AG10803 (cell line): ENCODE data around the gene TP73.

Source experiments
- DNase-seq: peaks from one replicate; pipeline ENCODE4 v3.0.0; 2010; ENCODE audit warnings: low read depth
- H3K4me3 ChIP-seq: 2 replicates; pipeline ENCODE4 v1.5.1; 2011; ENCODE audit warnings: mild to moderate bottlenecking, low read length, control low read depth
- TF ChIP-seq, protein P1 (sequence below): conservative IDR thresholded peaks from 2 replicates; pipeline ENCODE4 v1.5.1; 2011; ENCODE audit warnings: mild to moderate bottlenecking, low read length, control low read depth, inconsistent platforms

The TP73 gene

DNA sequence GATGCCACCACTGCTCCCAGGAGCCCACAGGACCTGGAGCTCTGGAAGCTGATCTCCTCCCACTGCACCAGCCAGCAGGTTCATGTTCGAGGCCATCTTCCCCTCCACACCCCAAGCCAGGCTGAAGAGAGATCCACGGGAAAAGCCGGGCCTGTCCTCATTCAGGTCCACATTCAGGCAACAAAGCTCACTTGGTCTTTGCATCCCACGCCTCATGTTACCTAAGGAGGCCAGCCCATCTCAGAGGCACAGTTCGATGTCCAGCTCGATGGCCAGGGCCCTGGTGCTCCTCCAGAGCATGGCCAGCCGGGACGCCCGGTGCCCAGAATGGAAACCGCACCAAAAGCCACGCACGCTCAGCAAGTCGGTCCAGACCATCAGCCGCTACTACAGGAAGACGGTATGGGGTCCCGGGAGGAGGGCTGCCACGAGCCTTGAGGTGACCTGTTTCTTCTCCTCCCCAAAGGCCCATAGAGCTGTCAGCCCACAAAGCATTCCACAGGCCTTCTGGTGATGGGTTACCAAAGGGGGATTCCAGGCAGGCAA is 100.2 kb downstream of the TP73 start, which contains the start of gene CCDC27:
CCDC27 (plus strand) TSS at position 51 of the 546 bp plus-strand sequence; CDS start at position 83, 32 bp downstream.
- TF ChIP-seq, protein P1, sequence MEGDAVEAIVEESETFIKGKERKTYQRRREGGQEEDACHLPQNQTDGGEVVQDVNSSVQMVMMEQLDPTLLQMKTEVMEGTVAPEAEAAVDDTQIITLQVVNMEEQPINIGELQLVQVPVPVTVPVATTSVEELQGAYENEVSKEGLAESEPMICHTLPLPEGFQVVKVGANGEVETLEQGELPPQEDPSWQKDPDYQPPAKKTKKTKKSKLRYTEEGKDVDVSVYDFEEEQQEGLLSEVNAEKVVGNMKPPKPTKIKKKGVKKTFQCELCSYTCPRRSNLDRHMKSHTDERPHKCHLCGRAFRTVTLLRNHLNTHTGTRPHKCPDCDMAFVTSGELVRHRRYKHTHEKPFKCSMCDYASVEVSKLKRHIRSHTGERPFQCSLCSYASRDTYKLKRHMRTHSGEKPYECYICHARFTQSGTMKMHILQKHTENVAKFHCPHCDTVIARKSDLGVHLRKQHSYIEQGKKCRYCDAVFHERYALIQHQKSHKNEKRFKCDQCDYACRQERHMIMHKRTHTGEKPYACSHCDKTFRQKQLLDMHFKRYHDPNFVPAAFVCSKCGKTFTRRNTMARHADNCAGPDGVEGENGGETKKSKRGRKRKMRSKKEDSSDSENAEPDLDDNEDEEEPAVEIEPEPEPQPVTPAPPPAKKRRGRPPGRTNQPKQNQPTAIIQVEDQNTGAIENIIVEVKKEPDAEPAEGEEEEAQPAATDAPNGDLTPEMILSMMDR, result no peak
- no peak within 1 kb of the TSS for H3K4me3 ChIP-seq
- no peak for DNase-seq

DNA sequence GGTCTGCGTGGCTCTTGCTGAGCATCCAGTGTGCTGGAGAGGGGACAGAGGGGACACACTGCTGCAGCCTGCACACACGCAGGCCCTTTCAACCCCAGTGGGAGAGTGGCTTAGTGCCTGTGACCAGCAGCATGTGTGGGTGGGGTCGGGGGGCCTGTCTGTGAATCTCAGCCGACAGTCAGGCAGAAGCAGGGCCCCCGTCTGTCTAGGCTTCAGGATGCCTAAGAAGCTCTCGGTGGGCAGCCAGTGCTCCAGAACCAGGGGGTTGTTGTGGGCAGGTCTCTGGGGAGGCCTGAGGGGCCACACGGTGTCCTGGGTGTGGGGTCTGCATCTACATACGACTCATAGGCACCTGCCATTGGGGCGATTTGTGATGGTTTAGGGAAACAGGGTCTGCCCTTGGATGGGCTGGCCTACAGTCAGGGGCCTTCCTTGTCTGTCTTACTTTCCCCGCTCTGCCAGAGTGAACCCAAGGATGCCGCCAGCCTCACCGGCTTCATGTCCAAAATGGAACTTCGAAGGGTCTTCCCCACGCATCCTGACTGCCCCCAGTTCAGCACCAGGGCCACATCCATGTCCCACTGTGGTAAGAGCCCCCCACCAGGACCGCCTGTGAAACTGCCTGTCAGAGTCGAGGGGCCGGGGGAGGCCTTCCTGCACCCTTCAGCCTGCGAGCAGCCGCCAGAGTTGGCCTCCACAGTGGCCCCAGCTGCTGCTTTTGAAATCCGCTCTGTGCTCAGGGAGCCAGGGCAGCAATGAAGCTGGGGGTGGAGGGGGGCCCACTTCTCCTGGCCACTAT is 101.5 kb downstream of the TP73 start:
- TF ChIP-seq, protein P1, result no peak
- no peak for DNase-seq
- no peak overlapping the region for H3K4me3 ChIP-seq

DNA sequence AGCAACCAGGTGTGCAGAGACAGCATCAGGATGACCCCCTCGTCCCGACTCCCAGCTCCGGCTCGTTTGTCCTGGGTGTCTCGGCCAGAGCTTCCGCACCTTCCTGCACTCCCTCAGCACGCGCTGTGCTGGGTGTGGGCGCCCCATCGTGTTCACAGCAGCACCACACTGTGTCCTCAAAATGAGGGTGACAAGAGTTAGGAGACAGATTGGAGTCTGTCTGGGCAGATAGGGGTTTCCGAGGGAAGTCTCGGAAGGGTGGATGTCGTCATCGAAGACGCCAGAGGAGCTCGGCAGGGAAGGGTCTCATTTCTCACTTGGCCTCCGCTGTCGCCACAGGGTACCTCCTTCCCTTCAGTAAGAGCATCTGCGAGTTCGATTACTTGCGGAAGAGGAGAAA is 104.1 kb downstream of the TP73 start:
- TF ChIP-seq, protein P1, result no peak
- H3K4me3 ChIP-seq, result no peak overlapping the region
- no peak for DNase-seq

DNA sequence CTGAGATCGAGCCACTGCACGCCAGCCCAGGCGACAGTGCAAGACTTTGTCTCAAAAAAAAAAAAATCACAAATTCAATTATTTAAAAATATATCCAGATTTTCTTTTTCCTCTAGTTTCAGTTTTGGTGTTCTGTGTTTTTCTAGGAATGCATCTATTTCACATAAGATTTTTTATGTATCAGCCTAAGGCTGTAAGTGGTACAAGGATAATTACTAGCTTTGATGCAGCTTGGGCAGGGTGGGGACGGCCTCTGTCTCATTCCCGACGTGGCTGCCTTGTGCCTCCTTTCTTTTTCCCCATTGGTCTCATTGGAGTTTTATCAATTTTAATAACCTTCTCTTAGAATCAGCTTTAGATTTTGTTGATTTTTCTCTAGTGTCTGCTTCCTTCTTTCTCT is 106.8 kb downstream of the TP73 start:
- H3K4me3 ChIP-seq, result no peak overlapping the region
- no peak for DNase-seq
- TF ChIP-seq, protein P1, result no peak

DNA sequence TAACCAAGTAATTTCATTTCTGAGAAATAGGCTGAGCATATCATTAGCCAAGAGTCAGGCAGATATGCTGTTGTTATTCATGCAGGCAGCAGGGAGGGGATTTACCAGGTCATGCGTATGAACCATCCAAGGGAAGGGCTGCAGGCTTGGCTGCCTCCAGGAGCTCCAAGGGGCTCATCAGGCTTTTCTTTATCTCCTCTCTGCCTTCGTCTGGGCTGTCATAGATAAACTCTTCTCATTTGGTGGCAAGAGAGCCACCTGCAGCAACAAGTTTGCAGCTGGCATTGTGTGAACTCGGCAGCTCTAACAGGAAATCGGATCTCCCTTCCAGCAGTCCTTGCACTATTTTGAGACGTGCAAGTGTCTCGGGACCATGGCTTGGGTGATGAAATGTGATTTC is 107.5 kb downstream of the TP73 start:
- no peak overlapping the region for H3K4me3 ChIP-seq
- TF ChIP-seq, protein P1, result no peak
- DNase-seq, result no peak

DNA sequence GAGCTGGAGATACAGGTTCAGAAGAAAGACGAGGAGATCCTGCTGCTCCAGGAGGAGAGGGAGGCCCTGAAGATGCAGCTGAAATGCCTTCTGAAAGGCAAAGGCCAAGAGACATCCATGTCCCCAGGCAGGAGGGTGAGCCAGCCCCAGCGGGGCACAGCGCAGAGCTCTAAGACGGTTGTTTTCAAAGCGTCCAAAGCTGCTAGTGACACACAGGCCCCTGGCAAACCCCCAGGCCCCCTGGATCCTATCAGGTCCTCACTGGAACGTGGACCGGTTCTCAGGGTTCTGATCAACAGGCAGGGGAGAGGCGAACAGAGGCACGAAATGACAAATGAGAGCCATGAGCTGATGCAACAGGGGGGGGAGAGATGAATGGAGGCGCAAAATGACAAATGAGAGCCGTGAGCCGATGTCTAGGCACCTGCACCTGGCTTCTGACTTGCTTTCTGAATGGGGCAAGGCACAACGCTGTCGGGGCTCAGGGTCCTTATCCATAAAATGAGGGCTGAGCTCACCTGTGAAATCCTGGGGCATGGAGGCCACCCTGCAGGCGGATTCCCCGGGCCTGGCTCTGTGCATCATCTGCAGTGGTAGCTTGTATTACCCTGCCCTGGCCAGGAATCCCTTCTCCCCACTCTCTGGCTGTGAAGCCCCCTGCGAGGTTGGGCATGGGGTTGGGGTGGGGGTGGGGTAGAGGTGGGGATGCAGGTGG is 109.1 kb downstream of the TP73 start:
- DNase-seq, result no peak
- TF ChIP-seq, protein P1, result no peak
- H3K4me3 ChIP-seq, result no peak overlapping the region
